ENCODE measurements around the gene MON1A. TPM values are rescaled to one million over a fixed set of nuclear protein-coding genes. Genes with fewer than 3 reads are reported as not detected.

The MON1A gene
- total RNA-seq, 1 experiment from 2014 or later: 9.0 TPM

- TF ChIP-seq ZBTB33 (IDR thresholded peaks at IDR 0.05; ENCODE audit: extremely low read depth, insufficient replicate concordance, low read length) (no peak), ATF3 (IDR thresholded peaks at IDR 0.05) (no peak), RAD21 (IDR thresholded peaks at IDR 0.05; ENCODE audit: low read depth) (no peak), REST (IDR thresholded peaks at IDR 0.05; ENCODE audit: low read depth) (no peak)
Measured at GRCh38 chr3:49859576-49860305, 69.9 kb downstream of the MON1A start (continued).

Other genes with a start within 250 kb of the MON1A start
- 15.4 TPM for gene MST1, start 240.3 kb downstream of the MON1A start, total RNA-seq (2021; ENCODE audit: unreplicated experiment)
- 71.9 TPM for gene RNF123, start 240.3 kb downstream of the MON1A start, total RNA-seq (2021; ENCODE audit: unreplicated experiment)
- gene AMIGO3, start 210.1 kb downstream of the MON1A start, total RNA-seq (2021; ENCODE audit: unreplicated experiment): 0.32 TPM
- gene GMPPB, start 205.9 kb downstream of the MON1A start, total RNA-seq (2021; ENCODE audit: unreplicated experiment): 24.1 TPM
- 30.6 TPM for gene IP6K1, start 143.3 kb downstream of the MON1A start, total RNA-seq (2021; ENCODE audit: unreplicated experiment)
- gene CDHR4, start 129.9 kb downstream of the MON1A start, total RNA-seq (2021; ENCODE audit: unreplicated experiment): not detected
- gene INKA1, start 126.5 kb downstream of the MON1A start, total RNA-seq (2021; ENCODE audit: unreplicated experiment): 1.6 TPM
- 2.6 TPM for gene UBA7, start 115.9 kb downstream of the MON1A start, total RNA-seq (2021; ENCODE audit: unreplicated experiment)
- gene TRAIP, start 73.2 kb downstream of the MON1A start, total RNA-seq (2021; ENCODE audit: unreplicated experiment): 25.5 TPM
- gene CAMKV, start 59.9 kb downstream of the MON1A start, total RNA-seq (2021; ENCODE audit: unreplicated experiment): 0.10 TPM
- gene MST1R, start 25.9 kb downstream of the MON1A start, total RNA-seq (2021; ENCODE audit: unreplicated experiment): 113 TPM
- 58.3 TPM for gene RBM6, start 10.3 kb upstream of the MON1A start, total RNA-seq (2021; ENCODE audit: unreplicated experiment)
- gene RBM5, start 159.1 kb upstream of the MON1A start, total RNA-seq (2021; ENCODE audit: unreplicated experiment): 89.1 TPM
- 15.7 TPM for gene SEMA3F, start 225.5 kb upstream of the MON1A start, total RNA-seq (2021; ENCODE audit: unreplicated experiment)